ENCODE measurements around the gene DYNAP.

The DYNAP gene

DNA sequence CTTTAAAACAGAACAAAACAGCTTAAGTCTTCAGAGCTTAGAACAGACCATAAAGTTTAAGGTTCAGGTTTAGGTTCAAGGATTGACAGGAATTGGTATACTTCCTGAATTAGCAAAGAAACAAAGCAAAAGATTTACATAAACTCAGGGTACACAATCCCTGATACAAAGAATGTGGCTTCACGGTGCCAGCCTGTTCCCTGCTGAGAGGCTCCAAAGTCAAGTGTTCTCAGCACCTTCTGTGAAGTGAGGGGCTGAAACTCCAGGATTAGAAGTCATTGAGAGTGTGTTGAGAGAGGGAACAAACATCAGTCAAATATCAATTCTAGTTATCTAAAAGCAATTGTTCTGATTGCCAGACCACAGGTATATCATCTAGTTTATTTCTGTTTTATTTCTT is 35.7 kb downstream of the DYNAP start:
- DNase-seq (ENCODE audit: low read depth) = no peak
- H3K4me3 ChIP-seq (ENCODE audit: low read depth, low read length) = no peak overlapping the region

DNA sequence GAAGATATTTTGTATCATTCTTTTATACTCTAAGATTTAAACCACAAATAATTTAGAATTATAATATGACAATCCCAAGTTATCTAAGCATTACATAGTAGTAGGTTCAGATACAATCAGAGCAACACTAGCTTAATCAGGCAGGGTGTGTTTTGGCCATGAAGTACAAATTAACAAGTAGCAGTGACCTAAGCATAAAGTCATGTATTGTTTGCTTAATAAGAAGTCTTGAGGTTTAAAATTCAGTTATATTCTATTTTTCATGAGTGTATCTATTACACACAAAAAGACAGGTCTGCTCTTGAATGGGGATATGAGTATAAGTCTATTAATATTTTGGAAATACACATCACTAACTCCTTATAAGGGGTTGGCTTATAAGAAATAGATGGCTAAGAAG is 39.9 kb downstream of the DYNAP start:
- DNase-seq (ENCODE audit: low read depth) = no peak
- H3K4me3 ChIP-seq (ENCODE audit: low read depth, low read length) = no peak overlapping the region

GRCh38 chr18:54636217-54636616 is 45.2 kb downstream of the DYNAP start:
- DNase-seq (ENCODE audit: low read depth) = no peak
- no peak overlapping the region for H3K4me3 ChIP-seq (ENCODE audit: low read depth, low read length)

DNA sequence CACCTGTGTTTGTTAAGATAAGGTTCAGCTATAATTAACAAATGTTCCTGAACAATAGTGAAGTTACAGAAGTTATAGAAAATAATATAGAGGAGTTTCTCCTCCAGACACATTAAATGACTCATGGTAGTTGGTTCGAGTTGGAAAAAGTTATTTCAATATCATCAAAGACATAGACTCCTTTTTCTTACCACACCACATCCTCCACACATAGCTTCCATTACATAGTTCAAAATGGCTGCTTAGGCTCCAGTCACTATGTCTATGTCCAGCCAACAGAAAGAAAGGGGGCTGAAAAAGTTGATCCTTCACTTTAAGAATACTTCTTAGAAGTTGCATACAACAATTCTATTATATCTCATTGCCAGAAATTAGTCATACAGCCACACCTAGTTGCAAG is 50.7 kb downstream of the DYNAP start:
- no peak for DNase-seq (ENCODE audit: low read depth)

DNA sequence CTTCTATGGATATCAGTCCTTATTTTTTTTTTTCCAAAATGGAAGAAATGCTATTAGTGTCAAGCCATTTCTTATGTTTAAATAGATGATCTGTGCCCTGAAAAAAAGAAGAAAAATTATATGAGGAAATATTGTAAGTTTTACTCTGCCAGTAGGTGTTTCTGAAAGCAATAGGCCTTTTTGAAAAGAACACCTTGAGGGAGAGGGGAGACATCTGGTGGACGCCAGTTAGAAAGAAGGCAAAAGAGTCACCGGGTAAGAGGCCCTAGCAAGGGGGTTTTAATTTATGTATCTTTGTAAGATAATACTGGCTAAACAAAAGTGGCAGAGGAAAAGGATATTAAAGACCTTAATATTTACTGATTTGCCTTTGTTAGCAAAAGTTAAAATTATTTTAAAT is 56.1 kb downstream of the DYNAP start:
- H3K4me3 ChIP-seq (ENCODE audit: low read depth, low read length) = no peak overlapping the region
- DNase-seq (ENCODE audit: low read depth) = no peak

More for the DNA sequence above, 50.7 kb downstream of the DYNAP start:
- no peak overlapping the region for H3K4me3 ChIP-seq (ENCODE audit: low read depth, low read length)
